ENCODE measurements around the gene SDC4.

Gene SDC4

DNA sequence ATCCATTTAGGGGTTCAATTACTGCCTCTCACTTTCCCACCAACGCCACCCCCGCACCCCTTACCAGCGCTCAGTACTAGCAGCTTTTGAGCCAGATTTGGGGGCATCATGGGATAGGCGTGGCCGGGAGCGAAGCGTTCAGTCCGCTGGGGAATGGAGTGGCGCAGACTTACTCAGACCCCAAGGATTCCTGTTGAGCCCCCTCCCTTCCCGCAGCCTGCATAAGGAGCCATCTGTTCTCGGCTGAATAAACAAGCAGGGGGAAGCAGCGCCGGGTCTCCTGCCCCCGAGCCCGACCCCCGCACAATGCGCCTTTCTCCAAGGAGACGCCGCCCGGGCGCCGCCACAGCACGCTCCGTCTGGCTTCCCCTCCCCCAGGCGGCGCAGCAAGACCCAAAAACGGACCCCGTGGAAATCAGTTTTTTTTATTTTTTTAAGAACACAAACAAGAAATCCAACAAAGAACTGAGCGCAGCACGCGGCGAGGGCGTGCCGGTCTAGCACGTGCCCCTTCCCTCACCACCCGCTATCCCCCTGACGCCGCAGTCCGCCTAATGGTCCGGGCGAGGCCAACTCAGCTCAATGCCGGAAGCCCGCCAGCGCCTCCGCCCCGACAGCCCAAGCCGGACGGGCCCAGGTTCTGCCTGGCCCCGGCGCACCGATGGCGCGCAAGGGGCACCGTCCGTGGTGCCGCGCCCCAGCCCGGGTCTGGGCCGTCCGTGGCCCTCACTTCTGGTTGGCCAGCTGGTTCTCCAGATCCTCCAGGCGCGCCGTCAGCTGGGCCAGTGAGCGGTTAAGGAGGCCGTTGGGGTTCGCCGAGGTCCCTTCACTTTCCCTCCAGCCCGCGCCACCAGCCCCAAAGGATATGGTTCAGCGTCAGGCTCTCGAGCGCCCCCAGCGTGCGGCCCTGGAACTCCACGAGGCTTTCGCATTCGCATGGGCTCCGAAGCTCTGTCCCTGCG is 54.9 kb downstream of the SDC4 start:
- Histone ChIP-seq H3K36me3 (ENCODE audit: insufficient read depth, low read length) (no peaks in the 10 kb centered on the region), H3K4me1 (ENCODE audit: control insufficient read depth, insufficient read depth, low read length, unreplicated experiment) (no peaks in the 10 kb centered on the region), H2AFZ (ENCODE audit: low read length, unreplicated experiment) (peak overlapping the region; percentile 71), H3K27me3 (ENCODE audit: insufficient read depth, low read length) (no peaks in the 10 kb centered on the region), H3K4me3 (ENCODE audit: low read depth, low read length) (peak overlapping the region; percentile 87), H3K79me2 (ENCODE audit: control insufficient read depth, insufficient read depth, low read length, unreplicated experiment) (no peaks in the 10 kb centered on the region), H3K27ac (ENCODE audit: low read depth, low read length) (peak overlapping the region; percentile 27; the same call in 1 of the 2 replicates)

DNA sequence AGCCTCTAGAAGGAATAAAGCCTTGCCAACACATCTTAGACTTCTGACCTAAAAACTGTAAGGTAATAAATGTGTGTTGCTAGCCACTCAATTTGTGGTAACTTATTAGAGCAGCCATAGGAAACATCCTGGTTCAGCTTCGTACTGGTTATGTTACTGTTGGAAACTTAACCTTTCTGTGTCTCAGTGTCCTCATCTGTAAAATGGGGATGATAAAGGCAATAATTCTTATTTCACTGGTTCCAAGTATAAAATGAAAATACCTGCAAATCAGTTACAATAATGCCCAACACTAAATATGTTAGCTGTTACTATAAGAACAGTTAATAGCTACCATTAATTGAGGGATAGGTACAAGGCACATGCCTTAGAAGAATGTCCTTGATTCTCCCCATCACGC is 55.9 kb downstream of the SDC4 start:
- no peak overlapping the region for H3K27ac ChIP-seq (ENCODE audit: low read depth, low read length)
- no peaks in the 10 kb centered on the region for H3K36me3 ChIP-seq (ENCODE audit: insufficient read depth, low read length)
- no peaks in the 10 kb centered on the region for H3K79me2 ChIP-seq (ENCODE audit: control insufficient read depth, insufficient read depth, low read length, unreplicated experiment)
- no peaks in the 10 kb centered on the region for H3K27me3 ChIP-seq (ENCODE audit: insufficient read depth, low read length)
- no peak overlapping the region for H2AFZ ChIP-seq (ENCODE audit: low read length, unreplicated experiment)
- H3K4me3 ChIP-seq (ENCODE audit: low read depth, low read length) = no peak overlapping the region
- no peaks in the 10 kb centered on the region for H3K4me1 ChIP-seq (ENCODE audit: control insufficient read depth, insufficient read depth, low read length, unreplicated experiment)

DNA sequence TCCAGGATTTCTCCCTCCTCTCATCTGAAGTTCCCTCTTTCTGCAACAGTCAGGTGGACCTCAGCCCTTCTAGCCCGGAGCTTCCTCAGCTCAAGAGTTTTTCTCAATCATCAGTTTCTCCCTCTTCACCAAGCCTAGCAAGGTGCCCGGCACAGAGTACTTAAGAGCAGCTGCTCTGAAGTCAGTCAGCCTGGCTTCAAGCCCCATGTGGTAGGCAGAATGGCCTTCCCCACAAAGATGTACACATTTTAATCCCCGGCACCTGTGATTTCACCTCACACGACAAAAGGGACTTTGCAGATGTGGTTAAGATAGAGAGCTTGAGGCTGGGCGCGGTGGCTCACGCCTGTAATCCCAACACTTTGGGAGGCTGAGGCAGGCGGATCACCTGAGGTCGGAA is 56.7 kb downstream of the SDC4 start:
- Histone ChIP-seq H3K36me3 (ENCODE audit: insufficient read depth, low read length) (no peaks in the 10 kb centered on the region), H3K27ac (ENCODE audit: low read depth, low read length) (no peak overlapping the region), H3K4me1 (ENCODE audit: control insufficient read depth, insufficient read depth, low read length, unreplicated experiment) (no peaks in the 10 kb centered on the region), H3K4me3 (ENCODE audit: low read depth, low read length) (no peak overlapping the region), H3K27me3 (ENCODE audit: insufficient read depth, low read length) (no peaks in the 10 kb centered on the region), H2AFZ (ENCODE audit: low read length, unreplicated experiment) (no peak overlapping the region), H3K79me2 (ENCODE audit: control insufficient read depth, insufficient read depth, low read length, unreplicated experiment) (no peaks in the 10 kb centered on the region)

DNA sequence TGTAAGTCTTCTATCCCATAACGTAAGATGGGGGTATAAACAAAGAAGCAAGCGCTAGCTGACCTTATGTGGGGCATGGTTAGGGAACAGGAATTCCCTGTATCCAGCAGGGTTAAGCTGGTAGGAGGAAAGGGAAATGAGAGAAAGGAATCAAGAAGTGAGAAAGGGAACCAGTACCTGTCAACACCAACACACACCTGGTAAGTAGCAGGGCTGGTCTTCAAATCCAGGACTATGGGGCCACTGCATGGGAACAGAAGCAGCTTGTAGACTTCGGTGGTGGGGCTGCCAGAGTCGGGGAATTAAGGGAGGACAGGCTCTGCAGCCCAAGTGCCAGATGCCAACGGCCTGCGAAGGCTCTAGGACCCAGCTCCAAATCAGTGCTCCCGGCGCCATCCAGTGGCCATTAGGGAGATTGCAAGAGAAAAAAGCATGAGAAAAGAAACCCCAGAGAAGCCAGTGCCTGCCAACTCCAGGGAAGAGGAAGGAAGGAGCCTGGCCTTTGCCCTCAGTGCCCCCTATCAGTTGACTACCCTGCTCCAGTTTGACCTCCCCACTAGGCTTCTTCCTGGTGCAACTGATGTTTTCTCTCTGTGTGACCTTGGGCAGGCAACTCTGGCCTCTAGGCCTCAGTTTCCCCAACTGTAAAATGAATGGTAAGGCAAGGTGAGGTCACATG is 57.4 kb downstream of the SDC4 start:
- Histone ChIP-seq H3K27ac (ENCODE audit: low read depth, low read length) (no peak overlapping the region), H3K4me1 (ENCODE audit: control insufficient read depth, insufficient read depth, low read length, unreplicated experiment) (no peaks in the 10 kb centered on the region), H2AFZ (ENCODE audit: low read length, unreplicated experiment) (no peak overlapping the region), H3K79me2 (ENCODE audit: control insufficient read depth, insufficient read depth, low read length, unreplicated experiment) (no peaks in the 10 kb centered on the region), H3K27me3 (ENCODE audit: insufficient read depth, low read length) (no peaks in the 10 kb centered on the region), H3K4me3 (ENCODE audit: low read depth, low read length) (no peak overlapping the region), H3K36me3 (ENCODE audit: insufficient read depth, low read length) (no peaks in the 10 kb centered on the region)

DNA sequence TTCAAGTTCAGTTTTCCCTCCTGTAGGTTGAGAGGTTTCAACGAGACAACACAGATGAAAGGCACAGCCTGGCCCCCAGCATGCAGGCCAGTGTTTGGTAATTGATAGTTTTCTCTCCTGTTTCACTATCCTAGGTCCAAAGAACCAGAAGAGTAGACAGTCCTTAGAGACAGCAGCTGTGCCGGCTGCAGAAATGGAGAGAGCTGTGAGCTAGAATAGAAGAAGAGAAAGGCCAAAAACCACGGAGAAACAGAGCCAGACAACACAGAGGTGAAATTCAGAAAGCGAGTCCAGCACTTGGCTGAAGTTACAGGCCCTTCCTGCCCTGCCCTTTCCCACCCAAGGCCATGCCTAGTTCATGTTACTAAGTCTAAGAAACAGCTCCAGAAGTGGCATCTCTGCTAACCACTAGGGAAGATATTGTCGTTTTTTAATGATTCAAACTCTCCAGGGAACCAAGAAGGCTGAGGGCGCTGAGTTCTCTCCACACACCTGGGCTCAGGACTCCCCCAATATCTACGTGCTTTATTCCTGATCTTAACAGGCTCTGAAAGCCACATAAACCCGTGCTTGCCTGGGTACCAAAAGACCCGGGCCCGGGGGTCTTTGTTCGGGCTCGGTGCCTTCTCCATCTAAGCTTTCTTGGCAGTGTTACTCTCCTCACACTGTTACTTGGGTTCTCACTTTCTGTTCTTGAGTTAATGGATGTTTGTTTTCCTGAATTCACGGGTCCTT is 58.1 kb downstream of the SDC4 start:
- H3K36me3 ChIP-seq (ENCODE audit: insufficient read depth, low read length) = no peaks in the 10 kb centered on the region
- H3K27me3 ChIP-seq (ENCODE audit: insufficient read depth, low read length) = no peaks in the 10 kb centered on the region
- H3K4me1 ChIP-seq (ENCODE audit: control insufficient read depth, insufficient read depth, low read length, unreplicated experiment) = no peaks in the 10 kb centered on the region
- H3K27ac ChIP-seq (ENCODE audit: low read depth, low read length) = no peak overlapping the region
- H3K79me2 ChIP-seq (ENCODE audit: control insufficient read depth, insufficient read depth, low read length, unreplicated experiment) = no peaks in the 10 kb centered on the region
- no peak overlapping the region for H3K4me3 ChIP-seq (ENCODE audit: low read depth, low read length)
- no peak overlapping the region for H2AFZ ChIP-seq (ENCODE audit: low read length, unreplicated experiment)

DNA sequence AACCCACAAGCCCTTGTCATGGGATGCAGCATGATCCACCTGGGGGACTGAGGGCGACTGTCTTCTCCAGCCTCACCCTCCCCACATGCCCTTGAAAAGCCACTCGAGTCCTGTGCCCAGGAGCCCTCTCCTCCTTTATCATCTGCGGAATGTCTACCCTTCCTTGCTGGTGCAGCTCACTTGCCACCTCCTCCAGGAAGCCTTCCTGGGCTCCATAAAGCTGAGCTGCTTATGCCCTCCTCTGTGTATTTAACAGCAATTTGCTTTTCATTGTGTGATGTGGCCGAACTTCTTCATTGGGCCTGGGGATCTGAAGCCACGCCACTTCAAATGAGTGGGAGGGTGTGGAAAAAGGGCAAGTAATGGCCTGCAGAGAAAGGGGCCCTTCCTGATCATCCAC is 59.4 kb downstream of the SDC4 start:
- H3K27me3 ChIP-seq (ENCODE audit: insufficient read depth, low read length) = no peaks in the 10 kb centered on the region

DNA sequence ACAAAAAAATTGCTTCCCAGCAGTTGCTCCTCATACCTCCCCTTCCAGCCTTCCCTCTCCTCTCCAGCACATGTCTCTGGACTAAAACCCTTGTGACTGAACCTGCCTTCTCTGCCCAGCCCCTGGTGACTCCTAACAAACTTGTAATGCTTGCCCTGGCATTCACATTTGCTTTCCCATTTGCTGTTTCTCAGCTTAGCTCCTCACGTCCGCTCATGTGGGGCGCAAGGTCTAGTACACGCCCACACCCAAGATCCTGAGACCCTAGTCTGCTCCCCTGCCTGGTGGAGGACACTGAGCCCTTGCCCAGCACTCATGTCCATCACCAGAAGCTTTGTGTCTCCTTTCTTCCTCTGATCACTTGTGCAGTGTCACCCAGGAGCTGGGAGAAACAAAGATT is 59.8 kb downstream of the SDC4 start:
- Histone ChIP-seq H3K36me3 (ENCODE audit: insufficient read depth, low read length) (no peaks in the 10 kb centered on the region), H3K27ac (ENCODE audit: low read depth, low read length) (no peak overlapping the region), H3K4me1 (ENCODE audit: control insufficient read depth, insufficient read depth, low read length, unreplicated experiment) (peaks cover 2% of the 10 kb centered on the region), H2AFZ (ENCODE audit: low read length, unreplicated experiment) (no peak overlapping the region), H3K79me2 (ENCODE audit: control insufficient read depth, insufficient read depth, low read length, unreplicated experiment) (no peaks in the 10 kb centered on the region), H3K27me3 (ENCODE audit: insufficient read depth, low read length) (no peaks in the 10 kb centered on the region), H3K4me3 (ENCODE audit: low read depth, low read length) (no peak overlapping the region)

More for the DNA sequence above, 59.4 kb downstream of the SDC4 start:
- Histone ChIP-seq H3K36me3 (ENCODE audit: insufficient read depth, low read length) (no peaks in the 10 kb centered on the region), H3K27ac (ENCODE audit: low read depth, low read length) (no peak overlapping the region), H3K4me3 (ENCODE audit: low read depth, low read length) (no peak overlapping the region), H3K79me2 (ENCODE audit: control insufficient read depth, insufficient read depth, low read length, unreplicated experiment) (no peaks in the 10 kb centered on the region), H3K4me1 (ENCODE audit: control insufficient read depth, insufficient read depth, low read length, unreplicated experiment) (no peaks in the 10 kb centered on the region), H2AFZ (ENCODE audit: low read length, unreplicated experiment) (no peak overlapping the region)

DNA sequence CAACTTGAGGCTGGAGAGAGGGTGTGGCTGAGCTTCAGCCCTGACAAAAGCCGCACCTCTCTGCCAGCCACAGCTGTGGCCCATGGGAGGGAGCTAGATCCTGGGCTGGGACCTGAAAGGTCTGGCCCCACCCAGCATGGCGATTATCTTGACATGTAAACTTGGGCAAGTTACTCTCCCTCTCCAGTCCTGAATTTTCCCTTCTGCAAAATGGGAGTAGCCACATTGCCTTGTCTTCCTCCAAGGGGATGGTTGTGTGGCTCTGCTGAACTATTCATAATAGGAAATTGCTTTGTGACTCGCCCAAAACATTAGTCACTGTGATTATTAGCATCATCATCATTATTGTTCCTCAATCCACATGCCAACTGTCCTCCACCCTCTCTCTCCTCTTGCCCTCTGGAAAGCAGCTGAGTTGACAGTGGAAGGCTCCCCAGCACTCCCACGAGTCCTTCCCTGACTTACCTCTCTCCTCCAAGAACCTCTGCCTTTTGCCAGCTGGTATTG is 64.6 kb downstream of the SDC4 start:
- H3K79me2 ChIP-seq (ENCODE audit: control insufficient read depth, insufficient read depth, low read length, unreplicated experiment) = no peaks in the 10 kb centered on the region
- no peaks in the 10 kb centered on the region for H3K36me3 ChIP-seq (ENCODE audit: insufficient read depth, low read length)
- no peak overlapping the region for H2AFZ ChIP-seq (ENCODE audit: low read length, unreplicated experiment)
- peaks cover 3% of the 10 kb centered on the region for H3K4me1 ChIP-seq (ENCODE audit: control insufficient read depth, insufficient read depth, low read length, unreplicated experiment)
- H3K4me3 ChIP-seq (ENCODE audit: low read depth, low read length) = no peak overlapping the region
- peaks cover 5% of the 10 kb centered on the region; the same call in 1 of the 2 replicates for H3K27me3 ChIP-seq (ENCODE audit: insufficient read depth, low read length)
- no peak overlapping the region for H3K27ac ChIP-seq (ENCODE audit: low read depth, low read length)

DNA sequence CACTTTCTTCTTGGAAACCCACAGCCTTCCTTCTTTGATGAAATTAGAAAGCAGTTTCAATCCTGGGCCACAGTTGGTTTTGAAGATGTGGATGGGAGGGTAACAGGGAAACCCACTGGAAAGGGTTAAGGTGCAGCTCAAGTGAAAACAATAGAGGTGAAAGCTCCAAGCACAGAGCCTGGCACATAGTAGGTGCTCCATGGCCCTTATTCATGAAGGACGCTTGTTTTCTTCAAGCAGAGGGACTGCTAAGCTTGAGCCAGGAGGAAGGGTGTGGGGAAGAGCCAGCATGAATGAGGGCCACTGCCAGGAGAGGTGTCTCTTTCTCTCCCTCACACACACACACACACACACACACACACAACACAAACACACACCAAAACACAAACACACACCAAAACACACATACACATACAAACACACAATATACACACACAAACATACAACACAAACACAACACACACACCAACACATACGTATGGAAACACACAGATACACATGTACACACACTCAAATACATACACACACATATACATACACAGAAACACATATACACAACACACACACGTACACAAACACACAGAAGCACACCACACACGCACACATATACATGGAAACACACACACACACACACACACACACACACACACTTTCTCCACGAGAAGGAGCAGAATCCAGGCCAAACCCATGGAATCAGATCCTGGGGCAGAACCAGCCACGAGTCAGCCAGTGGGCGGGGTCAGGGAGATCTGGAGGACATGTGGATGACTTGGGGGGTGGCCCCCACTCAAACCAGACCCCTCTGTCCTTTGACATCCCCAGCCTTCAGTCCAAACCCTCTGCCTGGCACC is 65.3 kb downstream of the SDC4 start:
- peaks cover 3% of the 10 kb centered on the region for H3K4me1 ChIP-seq (ENCODE audit: control insufficient read depth, insufficient read depth, low read length, unreplicated experiment)
- H2AFZ ChIP-seq (ENCODE audit: low read length, unreplicated experiment) = no peak overlapping the region
- peaks cover 5% of the 10 kb centered on the region; the same call in 1 of the 2 replicates for H3K27me3 ChIP-seq (ENCODE audit: insufficient read depth, low read length)
- H3K36me3 ChIP-seq (ENCODE audit: insufficient read depth, low read length) = no peaks in the 10 kb centered on the region
- no peak overlapping the region for H3K27ac ChIP-seq (ENCODE audit: low read depth, low read length)
- no peak overlapping the region for H3K4me3 ChIP-seq (ENCODE audit: low read depth, low read length)
- H3K79me2 ChIP-seq (ENCODE audit: control insufficient read depth, insufficient read depth, low read length, unreplicated experiment) = no peaks in the 10 kb centered on the region

DNA sequence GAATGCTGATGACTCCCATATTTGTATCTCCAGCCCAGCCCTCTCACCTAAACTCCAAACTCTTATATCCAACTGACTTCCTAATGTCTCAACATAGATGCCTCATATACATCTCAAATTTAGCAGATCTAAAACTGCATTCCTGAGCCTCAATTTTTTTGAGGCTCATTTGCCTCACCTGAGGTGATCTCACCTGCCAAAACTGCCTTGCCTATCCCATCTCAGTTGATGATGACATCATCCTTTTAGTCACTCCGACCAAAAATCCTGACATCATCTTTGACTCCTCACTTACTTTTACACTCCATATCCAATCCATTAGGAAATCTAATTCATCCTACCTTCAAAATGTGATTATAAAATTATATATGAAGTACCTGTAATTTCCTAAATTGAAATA is 68.2 kb downstream of the SDC4 start:
- H3K4me1 ChIP-seq (ENCODE audit: control insufficient read depth, insufficient read depth, low read length, unreplicated experiment) = peaks cover 3% of the 10 kb centered on the region
- no peak overlapping the region for H3K4me3 ChIP-seq (ENCODE audit: low read depth, low read length)
- H3K27ac ChIP-seq (ENCODE audit: low read depth, low read length) = no peak overlapping the region
- peaks cover 24% of the 10 kb centered on the region for H3K27me3 ChIP-seq (ENCODE audit: insufficient read depth, low read length)
- H3K36me3 ChIP-seq (ENCODE audit: insufficient read depth, low read length) = no peaks in the 10 kb centered on the region
- H2AFZ ChIP-seq (ENCODE audit: low read length, unreplicated experiment) = no peak overlapping the region
- no peaks in the 10 kb centered on the region for H3K79me2 ChIP-seq (ENCODE audit: control insufficient read depth, insufficient read depth, low read length, unreplicated experiment)
